HK-2 (cell line): ENCODE measurements around the gene CNNM2.
A peak's percentile ranks its signal among the peaks of the same experiment; 100 is the strongest.
"Not testable (repeated sequence)": the region's sequence is repeated elsewhere in the genome, so short reads cannot be mapped to it uniquely, and the experiment has no call there.

Experiments used
- DNase-seq: peaks from one replicate; pipeline ENCODE4 v3.0.0-alpha.2; 2018; ENCODE audit not compliant: unreplicated experiment

Gene CNNM2

DNA sequence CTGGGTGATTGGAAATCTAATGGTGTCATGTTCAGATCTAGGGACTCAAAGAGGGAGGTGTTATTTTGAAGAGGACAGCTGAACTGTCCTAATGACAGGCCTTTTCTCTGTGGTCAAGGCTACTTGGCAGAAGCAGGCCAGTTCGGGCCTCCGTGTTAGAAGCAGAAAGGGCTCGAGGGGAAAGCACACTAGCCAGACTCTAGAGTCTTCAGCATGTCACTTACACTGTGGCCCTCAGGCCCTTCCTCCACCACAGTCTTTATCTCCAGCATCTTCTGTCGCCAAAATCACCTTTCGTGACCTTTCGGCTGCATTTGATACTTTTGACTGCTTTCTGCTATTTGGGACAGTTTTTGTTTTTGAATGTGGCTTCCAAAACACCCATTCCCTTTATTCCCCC is 123.3 kb downstream of the CNNM2 start:
- DNase-seq = no peak

DNA sequence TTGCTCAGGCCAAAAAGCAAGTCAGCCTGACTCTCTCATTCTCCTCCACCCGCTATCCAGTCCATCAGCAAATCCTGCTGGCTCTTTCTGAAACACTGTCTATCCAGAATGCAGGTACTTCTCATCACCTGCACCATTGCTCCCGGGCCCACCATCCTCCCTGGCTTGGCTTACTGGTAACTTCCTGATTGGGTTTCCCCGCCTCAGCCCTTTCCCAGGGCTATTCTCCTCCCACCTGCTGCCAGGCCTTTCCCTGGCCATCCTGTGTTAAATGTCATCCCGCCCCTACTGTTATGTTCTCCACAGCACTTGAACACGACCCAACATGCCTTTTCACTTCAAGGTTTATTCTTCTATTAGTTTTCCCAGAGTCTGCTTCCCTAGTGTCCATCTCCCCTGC is 124.0 kb downstream of the CNNM2 start:
- no peak for DNase-seq

DNA sequence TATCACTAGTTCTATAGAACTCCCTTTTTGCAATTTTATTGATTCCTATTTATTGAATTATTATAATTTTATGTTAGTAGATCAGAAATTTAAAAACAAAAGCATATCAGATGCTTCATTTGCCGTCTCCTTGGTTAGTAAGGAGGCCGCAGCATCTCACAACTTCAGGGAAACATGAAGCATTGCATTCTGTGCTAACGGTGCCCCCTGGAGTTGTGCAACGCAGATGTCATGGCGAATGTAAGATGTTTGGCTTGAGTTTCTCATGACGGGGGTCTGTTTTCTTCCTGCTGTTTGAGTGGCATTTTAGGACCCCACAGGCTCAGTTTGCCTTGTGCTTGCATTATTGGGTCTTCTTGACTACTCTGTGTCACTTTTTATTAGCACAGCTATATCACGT is 124.8 kb downstream of the CNNM2 start:
- no peak for DNase-seq

- DNase-seq = no peak
Observed at GRCh38 chr10:103044942-103045489, 126.9 kb downstream of the CNNM2 start.

DNA sequence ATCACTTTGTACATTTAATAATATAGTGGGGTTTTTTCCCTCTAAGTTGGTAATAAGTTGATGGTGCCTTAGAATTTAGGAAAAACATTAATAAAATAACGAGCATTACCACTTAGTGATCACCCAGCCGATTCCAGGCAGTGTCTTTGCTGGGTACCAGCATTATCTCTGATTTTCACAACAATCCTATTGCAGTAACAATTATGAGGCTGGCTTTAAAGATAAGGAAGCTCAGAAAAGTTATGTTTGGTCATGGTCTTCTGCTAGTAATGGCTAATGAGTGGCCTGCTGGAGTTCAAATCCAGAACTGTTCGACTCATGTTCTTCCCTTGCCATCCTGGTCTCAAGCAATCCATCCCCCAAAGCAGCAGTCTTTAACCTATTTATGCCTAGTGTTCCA is 127.9 kb downstream of the CNNM2 start:
- no peak for DNase-seq

- no peak for DNase-seq
Observed at GRCh38 chr10:103047381-103047780, 129.3 kb downstream of the CNNM2 start.

GRCh38 chr10:103049237-103049636 is 131.1 kb downstream of the CNNM2 start:
- DNase-seq = no peak

- peak; percentile 21 for DNase-seq
Observed at GRCh38 chr10:103053659-103054581, 135.8 kb downstream of the CNNM2 start.

DNA sequence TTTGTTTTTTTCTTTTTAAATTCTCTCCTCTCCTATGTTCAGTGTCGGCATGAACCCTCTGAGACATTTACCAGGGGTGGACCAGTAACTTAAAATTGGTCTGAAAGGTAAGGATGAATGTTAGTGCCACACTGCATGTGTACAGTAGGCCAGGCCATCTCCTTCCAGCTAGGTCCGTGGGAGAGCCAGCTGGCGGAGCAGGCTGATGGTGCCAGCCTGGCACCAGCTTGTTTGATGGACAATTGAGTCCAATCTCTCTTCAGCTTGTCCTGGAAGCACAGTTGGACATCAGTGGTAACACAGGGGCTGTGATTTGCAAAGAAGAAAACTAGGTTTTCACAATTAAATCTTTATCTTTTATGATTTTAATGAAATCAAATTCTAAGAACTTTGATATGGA is 136.5 kb downstream of the CNNM2 start:
- no peak for DNase-seq

DNA sequence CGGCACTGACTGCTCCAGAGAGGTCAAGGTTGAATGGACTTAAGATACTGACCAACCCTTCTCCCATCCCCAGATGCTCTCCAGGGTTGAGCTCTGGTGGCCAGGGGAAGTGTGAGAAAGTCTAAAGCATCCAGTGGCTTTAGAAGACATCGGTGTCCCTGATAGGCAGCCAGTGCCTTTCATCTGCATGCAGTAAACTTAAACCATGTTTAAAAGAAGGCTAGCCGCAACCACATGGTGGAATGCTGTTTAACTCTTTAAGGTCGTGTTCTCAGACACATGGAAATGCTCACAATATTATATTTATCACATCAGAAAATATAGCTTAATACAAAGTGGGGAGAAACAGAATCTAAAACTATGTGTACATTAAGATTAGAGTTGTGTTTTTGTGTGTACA is 137.0 kb downstream of the CNNM2 start:
- DNase-seq = no peak

DNA sequence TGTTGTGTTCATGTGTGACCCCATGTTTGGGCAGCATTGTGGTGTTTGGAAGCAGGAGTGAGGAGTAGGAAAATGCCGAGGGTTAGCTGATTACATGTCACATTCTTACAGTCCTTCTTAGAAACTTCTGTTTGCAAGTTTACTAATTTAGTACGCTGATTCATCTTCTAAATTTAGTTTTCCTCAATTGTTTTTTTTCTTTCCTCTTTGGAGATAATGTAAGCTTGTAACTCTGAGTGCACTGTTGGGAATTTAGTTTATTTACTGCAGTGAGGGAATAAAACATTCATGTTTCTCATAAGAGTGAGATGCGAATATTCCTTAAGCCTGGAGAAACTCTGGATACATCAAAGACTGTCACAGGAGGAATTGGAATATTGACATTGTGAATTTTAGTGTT is 139.9 kb downstream of the CNNM2 start:
- no peak for DNase-seq

DNA sequence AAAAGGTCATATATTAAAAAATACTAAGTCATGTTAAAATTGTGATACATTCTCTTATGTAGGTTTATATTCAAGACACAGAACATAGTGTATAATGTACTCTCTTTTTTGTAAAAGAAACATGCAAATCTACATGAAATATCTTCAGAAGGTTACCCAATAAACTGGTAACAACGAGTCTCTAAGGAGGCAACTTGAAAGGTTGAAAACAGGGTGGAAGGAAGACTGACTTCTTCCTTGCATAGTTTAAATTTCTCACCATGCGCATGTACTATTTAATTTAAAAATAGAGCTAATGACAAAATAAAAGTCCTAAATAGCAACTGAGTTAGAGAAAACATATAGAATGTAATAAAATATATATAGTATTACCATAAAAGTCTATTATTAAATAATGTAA is 142.5 kb downstream of the CNNM2 start:
- DNase-seq = no peak

DNA sequence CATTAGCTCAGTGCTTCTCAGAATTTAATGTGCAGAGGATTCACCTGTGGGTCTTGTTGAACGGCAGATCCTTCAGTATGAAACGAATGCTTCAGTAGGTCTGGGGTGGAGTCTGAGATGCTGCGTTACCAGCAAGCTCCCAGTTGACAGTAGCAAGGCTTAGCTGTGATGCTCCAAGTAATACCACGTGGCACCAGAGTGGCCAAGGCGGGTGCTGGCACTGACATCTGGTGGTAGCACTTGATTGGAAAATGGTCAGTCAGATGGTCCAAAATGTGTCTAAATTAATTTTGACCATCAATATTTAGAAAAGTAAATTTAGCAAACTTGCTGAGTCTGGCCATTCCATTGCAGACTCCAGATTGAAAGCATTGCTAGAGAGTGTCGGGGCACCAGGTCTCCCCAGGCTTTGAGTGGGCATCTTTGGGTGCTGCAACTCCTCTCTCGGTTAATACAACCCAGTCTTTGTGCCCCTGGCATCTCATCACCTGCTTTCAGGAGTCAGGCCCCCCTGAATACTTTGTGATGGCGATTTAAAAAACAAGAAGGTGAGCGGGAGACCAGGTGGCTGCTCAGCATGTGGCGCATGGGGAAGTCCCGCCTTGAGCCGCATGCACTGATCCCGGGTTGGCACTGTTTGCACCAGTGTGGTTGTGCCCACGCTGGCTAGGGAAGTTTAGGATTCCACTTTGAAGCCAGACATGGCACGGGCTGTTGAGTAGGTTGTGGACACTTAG is 144.9 kb downstream of the CNNM2 start:
- DNase-seq = no peak

DNA sequence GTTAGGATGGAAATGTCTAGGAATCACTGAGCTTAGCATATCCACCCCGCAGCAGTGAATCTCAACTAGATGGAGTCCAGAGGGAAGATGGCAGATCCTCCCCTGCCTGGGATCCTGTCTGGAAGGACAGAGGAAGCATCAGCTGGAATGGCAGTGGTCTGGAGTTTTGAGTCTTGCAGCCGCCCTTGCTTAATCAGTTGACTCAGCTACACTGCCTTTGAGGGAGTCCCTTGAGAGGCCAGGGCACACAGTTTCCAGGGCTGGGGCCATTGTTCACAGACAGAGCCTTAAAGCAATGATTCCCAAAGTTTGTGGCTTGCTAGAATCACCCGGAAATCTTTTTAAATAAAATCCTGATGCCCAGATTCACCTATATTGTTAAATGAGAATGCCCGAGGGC is 146.9 kb downstream of the CNNM2 start:
- no peak for DNase-seq

- DNase-seq = no peak
Observed at GRCh38 chr10:103066141-103067098, 148.3 kb downstream of the CNNM2 start.

GRCh38 chr10:103067099-103067477 is 149.0 kb downstream of the CNNM2 start:
- not testable (repeated sequence) for DNase-seq

- DNase-seq = no peak
Observed at GRCh38 chr10:103067484-103067883, 149.4 kb downstream of the CNNM2 start.

GRCh38 chr10:103067956-103068355 is 149.9 kb downstream of the CNNM2 start:
- no peak for DNase-seq

DNA sequence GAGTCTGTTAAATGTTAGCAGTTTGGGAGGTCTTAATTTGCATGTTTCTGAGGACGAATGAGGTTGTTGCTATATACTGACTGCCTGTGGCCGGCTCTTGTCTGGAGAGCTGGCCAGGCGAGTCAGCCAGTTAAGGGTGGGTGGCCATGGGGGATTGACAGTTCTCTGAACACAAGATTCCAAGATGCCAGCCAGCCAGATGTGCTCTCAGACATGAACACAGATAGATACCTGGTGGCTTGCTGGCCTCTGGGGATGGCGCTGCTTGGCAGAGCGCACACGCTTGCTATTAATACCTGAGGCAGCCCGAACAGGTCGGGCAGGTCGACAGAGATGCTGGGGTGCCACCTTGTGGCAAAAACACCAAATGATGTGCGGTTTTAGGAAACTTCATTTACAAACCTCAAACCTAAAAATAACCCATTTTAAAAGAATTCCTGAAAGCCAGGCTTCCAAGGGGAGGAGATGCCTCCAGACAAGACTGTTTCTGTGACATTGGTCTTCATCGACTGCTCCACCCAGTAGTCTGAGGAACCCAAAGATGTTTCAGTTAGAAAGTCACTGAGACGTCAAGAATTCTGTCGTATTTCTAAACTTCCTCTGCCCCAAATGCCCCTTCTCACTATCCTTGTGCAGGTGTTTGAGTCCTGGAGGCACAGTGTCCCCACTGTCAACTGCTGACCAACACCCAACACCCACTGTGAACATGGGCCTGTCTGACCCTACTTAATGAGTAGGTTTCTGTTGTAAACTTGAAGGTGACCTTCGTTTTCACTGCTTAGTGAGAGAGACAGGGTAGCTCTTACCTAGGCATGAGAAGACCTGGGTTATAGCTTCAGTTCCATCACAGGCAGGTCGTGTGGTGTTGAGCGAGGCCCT is 151.6 kb downstream of the CNNM2 start:
- peak; percentile 54 for DNase-seq

- no peak for DNase-seq
Observed at GRCh38 chr10:103072276-103072675, 154.2 kb downstream of the CNNM2 start.

- DNase-seq = no peak
Observed at GRCh38 chr10:103072891-103073290, 154.8 kb downstream of the CNNM2 start.
